GM23248 (cell line): Measurements from ENCODE around the gene EHD4.

Source experiments
- EZH2 ChIP-seq: fragments of 200-600 bp; sonication (generic); IDR thresholded peaks from 2 replicates; pipeline ENCODE4 v1.6.1; 2018; ENCODE audit warnings: antibody characterized with exemption, mild to moderate bottlenecking; ENCODE audit not compliant: insufficient read depth, poor library complexity, severe bottlenecking
- EZH2phosphoT487 ChIP-seq: fragments of 200-600 bp; sonication (generic); IDR thresholded peaks from 2 replicates; pipeline ENCODE4 v1.6.1; 2018; ENCODE audit warnings: antibody characterized with exemption, moderate library complexity, mild to moderate bottlenecking, low read depth; ENCODE audit not compliant: insufficient read depth

DNA sequence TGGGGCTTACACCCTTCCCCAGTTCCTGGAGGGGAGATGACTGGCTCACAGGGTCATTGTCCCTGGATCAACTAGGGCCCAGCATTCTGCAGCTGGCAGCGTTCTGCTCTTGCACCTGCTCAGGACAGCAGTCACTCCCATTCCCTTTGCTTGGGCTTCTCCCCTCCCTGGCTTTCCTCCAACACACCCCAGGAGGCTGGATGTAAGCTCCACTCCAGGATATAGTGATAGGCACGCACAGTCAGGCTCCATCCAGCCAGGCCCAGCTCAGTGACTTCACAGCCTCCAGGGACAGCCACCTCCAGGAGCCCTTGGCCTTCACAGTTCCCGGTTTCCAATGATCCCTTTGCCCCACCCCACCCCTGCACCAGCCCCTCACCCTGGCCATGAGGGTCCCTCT lies 80.4 kb downstream of the EHD4 start:
- TF ChIP-seq EZH2 = no peak
- no peak for TF ChIP-seq EZH2phosphoT487
